Suprapubic skin (tissue), 4 donors: ENCODE data around the gene MTRR. TPM values are rescaled to one million over a fixed set of nuclear protein-coding genes. Genes with fewer than 3 reads are reported as not detected.

Experiments used
- DNase-seq, 2 donors: peaks; one replicate each; pipeline ENCODE4 v3.0.0-alpha.2; 2019; ENCODE audit warnings: low spot score in 2 of 2
- H3K27ac ChIP-seq: fragments of 200-600 bp; sonication (generic); one replicate; pipeline ENCODE4 v1.5.1; 2019
- H3K27me3 ChIP-seq: fragments of 200-600 bp; sonication (generic); one replicate; pipeline ENCODE4 v1.5.1; 2019
- H3K36me3 ChIP-seq: fragments of 200-600 bp; sonication (generic); one replicate; pipeline ENCODE4 v1.5.1; 2019
- H3K4me1 ChIP-seq: fragments of 200-600 bp; sonication (generic); one replicate; pipeline ENCODE4 v1.5.1; 2019
- H3K4me3 ChIP-seq: fragments of 200-600 bp; sonication (generic); one replicate; pipeline ENCODE4 v1.5.1; 2019; ENCODE audit warnings: mild to moderate bottlenecking
- H3K9me3 ChIP-seq: fragments of 200-600 bp; sonication (generic); one replicate; pipeline ENCODE4 v1.5.1; 2019
- CTCF ChIP-seq, 2 donors: fragments of 200-600 bp in 1 of 2; fragments of 450-650 bp in 1 of 2; sonication (generic) in 1 of 2; IDR thresholded peaks; one replicate each; pipeline ENCODE4 v1.5.1; 2016 to 2019; ENCODE audit warnings: antibody characterized with exemption in 2 of 2, mild to moderate bottlenecking in 1 of 2, moderate library complexity in 1 of 2
- EP300 ChIP-seq: sonication (generic); formaldehyde crosslinking; IDR thresholded peaks from one replicate; pipeline ENCODE4 v1.6.1; 2017; ENCODE audit warnings: antibody characterized with exemption
- POLR2A ChIP-seq, 2 donors: fragments of 450-650 bp; IDR thresholded peaks; one replicate each; pipeline ENCODE4 v1.6.1; 2017; ENCODE audit warnings: antibody characterized with exemption in 2 of 2, mild to moderate bottlenecking in 2 of 2, moderate library complexity in 2 of 2
- POLR2AphosphoS5 ChIP-seq, 3 donors: sonication (generic); formaldehyde crosslinking; IDR thresholded peaks; one replicate each; pipeline ENCODE4 v1.6.1; 2017; ENCODE audit warnings: antibody characterized with exemption in 3 of 3
- WGBS: methylation state at CpG from one replicate; pipeline ENCODE4 v1.1.5; 2018; 5-methylcytosine and 5-hydroxymethylcytosine counted together
- total RNA-seq, 4 donors: library from RNA; depleted of rRNA; stranded (reverse); fragments of >200 nt; gene quantifications; one replicate each; pipeline ENCODE4 v1.1.0, GENCODE V29; 2016

Gene MTRR
- 10 to 100 TPM; 33.5 to 51.2 (median 38.4) TPM for total RNA-seq

GRCh38 chr5:7868773-7869473 lies at the start of gene MTRR, which contains the start of gene FASTKD3:
Gene MTRR (plus strand): TSS chr5:7869148. CDS start chr5:7870795, 1,647 bp downstream.
Gene FASTKD3 (minus strand): TSS chr5:7869031. CDS start chr5:7868083, 948 bp downstream.
- Histone ChIP-seq H3K9me3 (no peaks in the 10 kb centered on the region), H3K27ac (peak within 1 kb of the TSS; percentile 81), H3K4me3 (peak within 1 kb of the TSS; percentile 89), H3K36me3 (peaks cover 7% of the 10 kb centered on the region), H3K27me3 (no peaks in the 10 kb centered on the region), H3K4me1 (peaks cover 31% of the 10 kb centered on the region)
- DNase-seq, result peak; percentile 95 to 97
- 1% methylated on average over 7 of the region's 83 CpGs for WGBS
- TF ChIP-seq POLR2A (IDR thresholded peaks at IDR 0.05), result peak in 1 of 2 donors; percentile 38
- no peak for TF ChIP-seq EP300
- TF ChIP-seq POLR2AphosphoS5 (IDR thresholded peaks at IDR 0.05), result peak in 1 of 3 donors; percentile 36
- no peak for TF ChIP-seq CTCF (IDR thresholded peaks at IDR 0.05)

GRCh38 chr5:7822449-7822848 lies 46.5 kb upstream of the MTRR start:
- Histone ChIP-seq H3K4me1 (no peaks in the 10 kb centered on the region), H3K27me3 (no peaks in the 10 kb centered on the region), H3K4me3 (no peak overlapping the region), H3K27ac (no peak overlapping the region), H3K36me3 (peaks cover 12% of the 10 kb centered on the region), H3K9me3 (no peaks in the 10 kb centered on the region)
- 71% methylated on average over 3 of the region's 3 CpGs for WGBS
- DNase-seq, result no peak
- no peak for TF ChIP-seq POLR2AphosphoS5 (IDR thresholded peaks at IDR 0.05)
- no peak for TF ChIP-seq EP300
- TF ChIP-seq CTCF (IDR thresholded peaks at IDR 0.05), result no peak
- TF ChIP-seq POLR2A (IDR thresholded peaks at IDR 0.05), result no peak

- WGBS, result 71% methylated on average over 7 of the region's 8 CpGs
- H3K36me3 ChIP-seq, result peaks cover 12% of the 10 kb centered on the region
- no peak overlapping the region for H3K27ac ChIP-seq
- H3K9me3 ChIP-seq, result no peaks in the 10 kb centered on the region
- no peaks in the 10 kb centered on the region for H3K27me3 ChIP-seq
- TF ChIP-seq POLR2AphosphoS5 (IDR thresholded peaks at IDR 0.05), result no peak
- TF ChIP-seq CTCF (IDR thresholded peaks at IDR 0.05), result no peak
- TF ChIP-seq POLR2A (IDR thresholded peaks at IDR 0.05), result no peak
- no peak for TF ChIP-seq EP300
- H3K4me3 ChIP-seq, result no peak overlapping the region
- no peak for DNase-seq
- no peaks in the 10 kb centered on the region for H3K4me1 ChIP-seq
These were observed 45.4 kb upstream of the MTRR start for GRCh38 chr5:7823594-7823993.

GRCh38 chr5:7824995-7825394 lies 44.0 kb upstream of the MTRR start:
- WGBS, result 98% methylated on average over 16 of the region's 18 CpGs

More at GRCh38 chr5:7824995-7825394, 44.0 kb upstream of the MTRR start:
- H3K4me1 ChIP-seq, result no peaks in the 10 kb centered on the region
- TF ChIP-seq POLR2AphosphoS5 (IDR thresholded peaks at IDR 0.05) (no peak), EP300 (no peak), CTCF (IDR thresholded peaks at IDR 0.05) (no peak), POLR2A (IDR thresholded peaks at IDR 0.05) (no peak)
- peaks cover 12% of the 10 kb centered on the region for H3K36me3 ChIP-seq
- no peak overlapping the region for H3K4me3 ChIP-seq
- H3K9me3 ChIP-seq, result no peaks in the 10 kb centered on the region
- no peaks in the 10 kb centered on the region for H3K27me3 ChIP-seq
- no peak for DNase-seq
- H3K27ac ChIP-seq, result no peak overlapping the region
